Hepatocyte (in vitro differentiated cells): Measurements from ENCODE around the gene TWNK. TPM values are rescaled to one million over a fixed set of nuclear protein-coding genes. Genes with fewer than 3 reads are reported as not detected.

Experiments used
- DNase-seq: peaks from one replicate; pipeline ENCODE4 v3.0.0-alpha.2; 2016; ENCODE audit warnings: low spot score
- H2AFZ ChIP-seq: fragments of 200-600 bp; sonication (generic); 2 replicates; pipeline ENCODE4 v1.6.0; 2016; ENCODE audit warnings: antibody characterized with exemption, mild to moderate bottlenecking
- H3K27ac ChIP-seq: fragments of 200-600 bp; sonication (generic); 2 replicates; pipeline ENCODE4 v1.5.1; 2016; ENCODE audit warnings: mild to moderate bottlenecking
- H3K27me3 ChIP-seq: fragments of 200-600 bp; sonication (generic); 2 replicates; pipeline ENCODE4 v1.6.1; 2016
- H3K36me3 ChIP-seq: fragments of 200-600 bp; sonication (generic); replicated peaks from 2 replicates; pipeline ENCODE4 v1.5.1; 2016; ENCODE audit warnings: low read depth; ENCODE audit not compliant: insufficient read depth
- H3K4me1 ChIP-seq: fragments of 200-600 bp; sonication (generic); 2 replicates; pipeline ENCODE4 v1.5.1; 2016; ENCODE audit warnings: mild to moderate bottlenecking, moderate library complexity; ENCODE audit not compliant: insufficient read depth
- H3K4me2 ChIP-seq: fragments of 200-600 bp; sonication (generic); 2 replicates; pipeline ENCODE4 v1.6.0; 2016
- H3K4me3 ChIP-seq: fragments of 200-600 bp; sonication (generic); 2 replicates; pipeline ENCODE4 v1.5.1; 2016; ENCODE audit warnings: mild to moderate bottlenecking
- H3K79me2 ChIP-seq: fragments of 200-600 bp; sonication (generic); 2 replicates; pipeline ENCODE4 v1.6.0; 2017; ENCODE audit warnings: mild to moderate bottlenecking
- H3K9me2 ChIP-seq: fragments of 200-600 bp; sonication (generic); replicated peaks from 2 replicates; pipeline ENCODE4 v1.6.0; 2017; ENCODE audit warnings: mild to moderate bottlenecking; ENCODE audit not compliant: insufficient read depth
- H3K9me3 ChIP-seq: fragments of 200-600 bp; sonication (generic); 2 replicates; pipeline ENCODE4 v1.5.1; 2016; ENCODE audit warnings: low read depth, mild to moderate bottlenecking
- H4K20me1 ChIP-seq: fragments of 200-600 bp; sonication (generic); 2 replicates; pipeline ENCODE4 v1.6.0; 2016; ENCODE audit warnings: mild to moderate bottlenecking; ENCODE audit not compliant: insufficient read depth, poor library complexity, severe bottlenecking
- EZH2 ChIP-seq: fragments of 200-600 bp; sonication (generic); IDR thresholded peaks from 2 replicates; pipeline ENCODE4 v1.6.1; 2016; ENCODE audit warnings: antibody characterized with exemption, mild to moderate bottlenecking, borderline replicate concordance
- EZH2phosphoT487 ChIP-seq: fragments of 200-600 bp; sonication (generic); IDR thresholded peaks from one replicate; pipeline ENCODE4 v1.6.1; 2018; ENCODE audit warnings: antibody characterized with exemption, mild to moderate bottlenecking, low read depth, moderate library complexity; ENCODE audit not compliant: unreplicated experiment, severe bottlenecking
- WGBS: methylation state at CpG from one replicate; pipeline ENCODE4 v1.1.6; 2016; ENCODE audit warnings: low lambda C conversion rate; ENCODE audit errors: missing lambda C conversion rate; 5-methylcytosine and 5-hydroxymethylcytosine counted together
- polyA plus RNA-seq: library from polyadenylated mRNA; unstranded; fragments of >200 nt; fragmentation: Nextera tagmentation; extraction: Ambion mirVana; gene quantifications from 2 replicates; pipeline ENCODE4 v1.2.1, GENCODE V29; 2016
- total RNA-seq: library from RNA; depleted of rRNA; stranded (reverse); fragments of >200 nt; gene quantifications from 2 replicates; pipeline ENCODE4 v1.2.3, GENCODE V29; 2014
- TF ChIP-seq, protein P1 (sequence below): fragments of 200-600 bp; sonication (generic); IDR thresholded peaks from 2 replicates; pipeline ENCODE4 v1.5.1; 2016; ENCODE audit warnings: antibody characterized with exemption, mild to moderate bottlenecking; ENCODE audit not compliant: poor library complexity

The TWNK gene
- total and polyA plus RNA-seq, 2 experiments from 2014 or later, result 4.0 to 5.0 TPM

DNA sequence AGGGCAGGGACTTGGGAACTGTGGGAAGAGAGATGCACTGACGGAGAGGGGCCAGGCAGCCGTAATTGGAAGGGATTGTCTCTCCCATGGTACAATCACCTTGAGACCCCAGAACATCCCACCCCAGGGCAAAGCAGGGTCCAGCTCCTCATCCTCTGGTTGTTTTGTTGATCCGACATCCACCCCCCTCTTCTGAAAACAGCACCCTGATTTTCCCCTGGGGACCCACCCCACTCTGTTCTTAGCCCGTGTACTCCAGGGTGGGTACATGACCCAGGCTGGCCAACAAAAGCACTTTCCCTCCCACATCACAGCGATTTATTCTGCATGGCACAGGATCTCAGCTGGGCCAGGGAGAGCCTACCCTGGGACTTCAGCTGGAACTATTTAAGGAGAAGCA lies 29.5 kb downstream of the TWNK start:
- TF ChIP-seq EZH2phosphoT487 (no peak), EZH2 (no peak)
- TF ChIP-seq, protein P1, sequence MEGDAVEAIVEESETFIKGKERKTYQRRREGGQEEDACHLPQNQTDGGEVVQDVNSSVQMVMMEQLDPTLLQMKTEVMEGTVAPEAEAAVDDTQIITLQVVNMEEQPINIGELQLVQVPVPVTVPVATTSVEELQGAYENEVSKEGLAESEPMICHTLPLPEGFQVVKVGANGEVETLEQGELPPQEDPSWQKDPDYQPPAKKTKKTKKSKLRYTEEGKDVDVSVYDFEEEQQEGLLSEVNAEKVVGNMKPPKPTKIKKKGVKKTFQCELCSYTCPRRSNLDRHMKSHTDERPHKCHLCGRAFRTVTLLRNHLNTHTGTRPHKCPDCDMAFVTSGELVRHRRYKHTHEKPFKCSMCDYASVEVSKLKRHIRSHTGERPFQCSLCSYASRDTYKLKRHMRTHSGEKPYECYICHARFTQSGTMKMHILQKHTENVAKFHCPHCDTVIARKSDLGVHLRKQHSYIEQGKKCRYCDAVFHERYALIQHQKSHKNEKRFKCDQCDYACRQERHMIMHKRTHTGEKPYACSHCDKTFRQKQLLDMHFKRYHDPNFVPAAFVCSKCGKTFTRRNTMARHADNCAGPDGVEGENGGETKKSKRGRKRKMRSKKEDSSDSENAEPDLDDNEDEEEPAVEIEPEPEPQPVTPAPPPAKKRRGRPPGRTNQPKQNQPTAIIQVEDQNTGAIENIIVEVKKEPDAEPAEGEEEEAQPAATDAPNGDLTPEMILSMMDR, result no peak
- no peak overlapping the region for H3K4me3 ChIP-seq
- WGBS, result 76% methylated on average over 5 of the region's 5 CpGs
- H3K36me3 ChIP-seq, result no peaks in the 10 kb centered on the region
- no peak overlapping the region for H2AFZ ChIP-seq
- H3K9me2 ChIP-seq, result no peaks in the 10 kb centered on the region
- peaks cover 15% of the 10 kb centered on the region for H3K4me1 ChIP-seq
- H3K9me3 ChIP-seq, result no peaks in the 10 kb centered on the region
- peaks cover 4% of the 10 kb centered on the region for H3K27me3 ChIP-seq
- H3K79me2 ChIP-seq, result no peaks in the 10 kb centered on the region
- H3K27ac ChIP-seq, result no peak overlapping the region
- DNase-seq, result no peak
- no peak overlapping the region for H3K4me2 ChIP-seq
- H4K20me1 ChIP-seq, result no peaks in the 10 kb centered on the region

DNA sequence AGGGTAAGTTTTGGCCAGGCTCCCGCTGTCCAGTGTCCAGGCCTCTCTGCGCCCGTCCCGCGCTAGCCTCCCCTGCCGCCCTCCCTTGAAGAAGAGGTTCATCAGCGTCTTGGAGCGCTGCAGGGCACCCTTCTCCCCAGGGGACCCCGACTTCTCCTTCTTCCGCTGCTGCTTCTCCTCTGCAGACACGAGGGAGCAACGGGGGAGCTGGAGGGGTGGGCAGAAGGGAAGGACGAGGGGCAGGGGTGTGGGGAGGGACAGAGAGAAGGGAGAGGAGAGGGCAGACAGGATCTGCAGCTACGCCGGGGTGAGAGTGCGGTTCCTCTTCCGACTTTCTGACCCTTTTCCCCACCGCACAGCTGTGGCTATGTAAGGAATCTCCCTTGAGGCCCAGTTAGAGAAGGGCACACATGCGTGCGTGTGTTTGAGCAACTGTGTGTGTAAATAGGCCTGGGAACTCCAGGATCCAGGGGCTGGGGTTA lies 30.8 kb downstream of the TWNK start:
- Histone ChIP-seq H3K9me3 (no peaks in the 10 kb centered on the region), H3K4me1 (peaks cover 12% of the 10 kb centered on the region), H3K9me2 (no peaks in the 10 kb centered on the region), H3K4me3 (no peak overlapping the region), H2AFZ (no peak overlapping the region), H3K4me2 (peak overlapping the region; percentile 69), H3K79me2 (no peaks in the 10 kb centered on the region), H4K20me1 (no peaks in the 10 kb centered on the region), H3K36me3 (no peaks in the 10 kb centered on the region), H3K27me3 (peaks cover 4% of the 10 kb centered on the region), H3K27ac (no peak overlapping the region)
- DNase-seq, result no peak
- TF ChIP-seq EZH2, result no peak
- TF ChIP-seq, protein P1, result no peak
- TF ChIP-seq EZH2phosphoT487, result no peak
- WGBS, result 49% methylated on average over 15 of the region's 20 CpGs

DNA sequence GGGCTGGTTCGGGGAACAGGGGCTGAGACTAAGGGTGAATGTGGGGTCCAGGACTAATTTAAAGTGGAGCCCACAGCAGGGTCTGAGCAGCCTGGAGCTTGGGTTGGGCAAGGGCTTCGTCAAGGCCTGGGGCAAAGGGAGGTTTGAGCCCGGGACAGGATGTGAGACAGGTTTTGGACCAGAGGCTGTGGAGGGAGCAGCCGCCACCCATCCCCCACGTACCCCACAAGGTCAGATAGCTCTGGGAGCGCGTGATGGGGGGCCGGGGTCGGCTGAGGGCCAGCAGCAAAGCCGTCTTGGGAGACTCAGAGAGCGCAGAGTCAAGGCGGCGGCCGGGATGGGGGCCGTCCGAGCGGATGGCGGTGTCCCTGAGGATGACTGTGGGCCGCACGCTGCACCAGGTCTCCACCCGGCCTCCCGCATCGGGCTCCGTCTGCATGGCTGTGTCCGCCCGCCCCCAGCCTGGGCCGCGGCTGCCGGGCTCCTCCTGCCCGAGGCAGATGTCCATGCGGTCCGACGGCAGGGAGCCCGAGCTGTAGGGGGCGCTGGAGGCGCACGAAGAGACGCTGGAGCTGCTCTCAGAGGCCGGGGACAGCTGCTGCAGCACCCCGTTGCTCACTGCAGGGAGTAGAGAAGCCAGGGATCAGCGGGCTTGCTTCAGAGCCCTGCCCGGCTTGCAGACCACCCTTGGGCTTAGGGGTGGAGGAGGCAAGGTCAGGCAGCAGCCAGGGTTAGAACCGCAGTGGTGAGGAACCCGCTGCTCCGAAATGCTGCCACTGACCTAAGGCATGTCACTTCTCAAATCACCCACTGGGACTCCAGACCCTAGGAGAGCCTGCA lies 31.5 kb downstream of the TWNK start:
- Histone ChIP-seq H3K9me2 (no peaks in the 10 kb centered on the region), H3K79me2 (no peaks in the 10 kb centered on the region), H2AFZ (no peak overlapping the region), H3K4me1 (peaks cover 9% of the 10 kb centered on the region), H4K20me1 (no peaks in the 10 kb centered on the region), H3K27ac (no peak overlapping the region), H3K4me3 (no peak overlapping the region), H3K9me3 (no peaks in the 10 kb centered on the region), H3K27me3 (peaks cover 4% of the 10 kb centered on the region), H3K36me3 (no peaks in the 10 kb centered on the region), H3K4me2 (peak overlapping the region; percentile 69)
- 19% methylated on average over 42 of the region's 45 CpGs for WGBS
- peak; percentile 94 for DNase-seq
- TF ChIP-seq, protein P1, result peak; percentile 89
- no peak for TF ChIP-seq EZH2phosphoT487
